GM12878 (cell line): Measurements from ENCODE around the gene S100A2. TPM values are rescaled to one million over a fixed set of nuclear protein-coding genes. Genes with fewer than 3 reads are reported as not detected.

Experiments
- ATAC-seq: fragments of 200-7000 bp; cut with Tn5 transposase; 3 replicates; pipeline ENCODE4 v1.9.1; 2020; ENCODE audit warnings: mild to moderate bottlenecking, moderate library complexity
- BruUV-seq: library from RNA; stranded (reverse); fragments of 400-500 nt; replicated peaks from 2 replicates; lab custom pipeline; 2021; lab: Mats Ljungman, UMichigan
- CTCF ChIA-PET: fragments of 300-600 bp; sonication (Branson Sonifier 250); formaldehyde crosslinking; extraction: SDS; loops from one replicate; lab custom pipeline; 2021; ENCODE audit warnings: inconsistent platforms; lab: Yijun Ruan, JAX
- POLR2A ChIA-PET: fragments of 350-600 bp; formaldehyde crosslinking; extraction: SDS; loops from one replicate; lab custom pipeline; 2021; ENCODE audit warnings: inconsistent platforms; lab: Charles Lee
- RAD21 ChIA-PET: fragments of 300-600 bp; sonication (Branson Sonifier 250); formaldehyde crosslinking; loops from one replicate; lab custom pipeline; 2023; ENCODE audit warnings: antibody characterized with exemption; ENCODE audit not compliant: unreplicated experiment; lab: Charles Lee
- SMC1A ChIA-PET: fragments of 300-600 bp; sonication (Branson Sonifier 250); formaldehyde crosslinking; loops from one replicate; lab custom pipeline; 2023; ENCODE audit not compliant: unreplicated experiment, uncharacterized antibody; lab: Charles Lee
- DNase-seq: peaks from one replicate; pipeline ENCODE4 v3.0.0-alpha.2; 2011; ENCODE audit warnings: low read depth, low spot score
- FAIRE-seq: peaks from 3 replicates; lab custom pipeline; 2011; peaks lifted over from hg19 to GRCh38; lab: Jason Lieb, UNC
- H2AFZ ChIP-seq: 2 replicates; pipeline ENCODE4 v1.6.0; 2011; ENCODE audit warnings: low read depth, low read length, control low read depth; ENCODE audit not compliant: control insufficient read depth
- H3K27ac ChIP-seq: 2 replicates; pipeline ENCODE4 v1.5.1; 2011; ENCODE audit warnings: control low read depth; ENCODE audit not compliant: control insufficient read depth, insufficient read depth
- H3K27me3 ChIP-seq, 2 experiments: replicated peaks in 1 of 2; 2 replicates each; pipeline versions ENCODE4 v1.6.0 to v1.6.1; 2011; ENCODE audit warnings: low read length in 1 of 2; ENCODE audit not compliant: control insufficient read depth in 2 of 2, insufficient read depth in 2 of 2
- H3K36me3 ChIP-seq, 2 experiments: 2 replicates each; pipeline ENCODE4 v1.5.1; 2011; ENCODE audit warnings: low read length in 1 of 2; ENCODE audit not compliant: control insufficient read depth in 2 of 2, insufficient read depth in 2 of 2
- H3K4me1 ChIP-seq: 2 replicates; pipeline ENCODE4 v1.6.1; 2011; ENCODE audit warnings: mild to moderate bottlenecking, low read length, moderate library complexity, mixed read lengths; ENCODE audit not compliant: control insufficient read depth, insufficient read depth
- H3K4me2 ChIP-seq: 2 replicates; pipeline ENCODE4 v1.6.0; 2011; ENCODE audit warnings: control low read depth; ENCODE audit not compliant: control insufficient read depth, insufficient read depth
- H3K4me3 ChIP-seq: fragments of 200-600 bp; sonication (generic); 2 replicates; pipeline ENCODE4 v1.5.1; 2016
- H3K79me2 ChIP-seq: 2 replicates; pipeline ENCODE4 v1.6.0; 2011; ENCODE audit warnings: low read length; ENCODE audit not compliant: control insufficient read depth, insufficient read depth
- H3K9ac ChIP-seq: 2 replicates; pipeline ENCODE4 v1.8.0; 2011; ENCODE audit warnings: low read length, control low read depth, mixed read lengths; ENCODE audit not compliant: control insufficient read depth, insufficient read depth
- H3K9me3 ChIP-seq: replicated peaks from 3 replicates; pipeline ENCODE4 v1.5.1; 2011; ENCODE audit warnings: mild to moderate bottlenecking, low read length; ENCODE audit not compliant: control insufficient read depth, insufficient read depth
- H4K20me1 ChIP-seq: 2 replicates; pipeline ENCODE4 v1.6.0; 2011; ENCODE audit not compliant: control insufficient read depth, insufficient read depth
- BCLAF1 ChIP-seq: fragments of 450-650 bp; IDR thresholded peaks from 2 replicates; pipeline ENCODE4 v1.6.1; 2017; ENCODE audit warnings: antibody characterized with exemption, mild to moderate bottlenecking, moderate library complexity
- CUX1 ChIP-seq: IDR thresholded peaks from 2 replicates; pipeline ENCODE4 v1.6.1; 2012; ENCODE audit warnings: improper control_type of control experiment, low read depth, low read length; ENCODE audit not compliant: insufficient replicate concordance
- FOS ChIP-seq: IDR thresholded peaks from 3 replicates; pipeline ENCODE4 v1.6.1; 2011; ENCODE audit warnings: borderline replicate concordance; ENCODE audit not compliant: insufficient read length; ENCODE audit errors: extremely low read depth
- NBN ChIP-seq: fragments of 450-650 bp; IDR thresholded peaks from 2 replicates; pipeline ENCODE4 v1.6.1; 2016
- PML ChIP-seq: IDR thresholded peaks from 2 replicates; pipeline ENCODE4 v1.6.1; 2012; ENCODE audit warnings: low read length, inconsistent platforms
- SKIL ChIP-seq: fragments of 450-650 bp; IDR thresholded peaks from 2 replicates; pipeline ENCODE4 v1.6.1; 2017; ENCODE audit warnings: mild to moderate bottlenecking, low read depth, inconsistent platforms; ENCODE audit not compliant: poor library complexity, severe bottlenecking
- SUPT20H ChIP-seq: IDR thresholded peaks from 2 replicates; pipeline ENCODE4 v1.6.1; 2011; ENCODE audit warnings: low read depth, mild to moderate bottlenecking, low read length, moderate library complexity, borderline replicate concordance; ENCODE audit not compliant: control insufficient read depth
- ZBTB11 ChIP-seq: fragments of 450-650 bp; formaldehyde crosslinking; IDR thresholded peaks from 2 replicates; pipeline ENCODE4 v1.5.0; 2022; ENCODE audit warnings: mild to moderate bottlenecking, missing genetic modification characterization
- WGBS: methylation state at CpG from one replicate; pipeline ENCODE4 v1.1.6; 2016; ENCODE audit warnings: low lambda C conversion rate; ENCODE audit not compliant: insufficient replicate concordance, insufficient coverage; ENCODE audit errors: missing lambda C conversion rate; 5-methylcytosine and 5-hydroxymethylcytosine counted together
- in situ Hi-C: fragments of 300-500 bp; cut with MboI; formaldehyde crosslinking; loops from 9 replicates; pipeline ENCODE4 v1.14.3; 2018; ENCODE audit warnings: mixed read lengths
- intact Hi-C: fragments of 100-400 bp; cut with micrococcal nuclease; formaldehyde crosslinking; loops from one replicate; pipeline ENCODE4 v1.14.2; 2022; ENCODE audit not compliant: unreplicated experiment
- polyA plus RNA-seq, 11 experiments: library from polyadenylated mRNA; depleted of rRNA in 4 of 11; unstranded in 6 of 11; stranded (reverse) in 5 of 11; fragments of >200 nt; fragmentation: Nextera tagmentation in 4 of 11; fragmentation: Illumina TruSeq in 1 of 11; extraction: Ambion mirVana in 4 of 11; extraction: Trizol in 1 of 11; gene quantifications; 1 replicate in 1 of 11; 2 replicates in 10 of 11; pipeline versions ENCODE4 v1.2.1 to v1.2.3, GENCODE V29; 2011 to 2016; ENCODE audit warnings: inconsistent platforms in 2 of 11, missing spikeins in 2 of 11, low read depth in 1 of 11
- total RNA-seq, 4 experiments: library from RNA; depleted of rRNA in 3 of 4; stranded (reverse); fragments of >200 nt in 3 of 4; fragmentation: Illumina TruSeq in 1 of 4; extraction: Trizol in 1 of 4; gene quantifications; 2 replicates each; pipeline versions ENCODE4 v1.2.1 to v1.2.3, GENCODE V29; 2013 to 2021

The S100A2 gene
- total and polyA plus RNA-seq, 10 of the 15 experiments (the other 5 are each of a cell fraction or from before 2014, with no cell fraction given) = 0.11 to 1.5 (median 0.59) TPM; not detected in 2

GRCh38 chr1:153571706-153572105 is 6.1 kb upstream of the S100A2 start:
- Histone ChIP-seq H3K9ac (no peak overlapping the region), H3K36me3 (no peaks in the 10 kb centered on the region), H3K4me3 (no peak overlapping the region), H3K79me2 (no peaks in the 10 kb centered on the region), H3K27ac (no peak overlapping the region), H3K4me1 (peaks cover 9% of the 10 kb centered on the region), H3K9me3 (no peaks in the 10 kb centered on the region), H4K20me1 (no peaks in the 10 kb centered on the region), H2AFZ (no peak overlapping the region), H3K27me3 (no peaks in the 10 kb centered on the region), H3K4me2 (no peak overlapping the region)
- no TSS peak for BruUV-seq
- ATAC-seq (no peak), FAIRE-seq (no peak), DNase-seq (no peak)
- ChIA-PET SMC1A (interaction anchor here (0.5 to 4.0 kb wide), 22 partner anchors 10 to 218 kb away, joined by 3 to 36 read pairs (median 7); partner anchors contain the start of genes CHTOP, ILF2, S100A1 and S100A13), POLR2A (interaction anchor here (0.7 to 1.8 kb wide), 6 partner anchors 27 to 414 kb away, joined by 3 to 11 read pairs (median 5); partner anchors contain the start of genes CHTOP and S100A6), CTCF (interaction anchor here (0.7 to 7.5 kb wide), 35 partner anchors 10 to 415 kb away, joined by 3 to 216 read pairs (median 9); partner anchors contain the start of genes CHTOP, ILF2, JTB and RAB13), RAD21 (interaction anchor here (0.6 to 5.2 kb wide), 18 partner anchors 10 to 586 kb away, joined by 3 to 60 read pairs (median 8); partner anchors contain the start of genes CHTOP, RAB13, S100A1 and S100A13)
- intact Hi-C loops = loop anchor here (1.0 to 5.0 kb wide), 2 partner anchors 46 to 101 kb away; partner anchors contain the start of gene ILF2
- in situ Hi-C loops = no loop called here
- WGBS = 59% methylated on average over 7 of the region's 7 CpGs
- no peak for TF ChIP-seq PML
- TF ChIP-seq BCLAF1 = no peak
- TF ChIP-seq CUX1 = no peak
- no peak for TF ChIP-seq SKIL
- TF ChIP-seq ZBTB11 (CRISPR knock-in tag) = no peak
- no peak for TF ChIP-seq SUPT20H
- TF ChIP-seq FOS = no peak
- no peak for TF ChIP-seq NBN
